ENCODE results near the gene ARAF. TPM values are rescaled to one million over a fixed set of nuclear protein-coding genes. Genes with fewer than 3 reads are reported as not detected.
"Not testable (repeated sequence)": the region's sequence is repeated elsewhere in the genome, so short reads cannot be mapped to it uniquely, and the experiment has no call there.

Gene ARAF
- polyA plus RNA-seq, 1 donor from 2014 or later, result 25.0 TPM

- H3K79me2 ChIP-seq (replicated peaks; ENCODE audit: insufficient read depth, low read length); H3K4me2 ChIP-seq (ENCODE audit: low read length); H3K9me3 ChIP-seq (ENCODE audit: low read length); H3K36me3 ChIP-seq (ENCODE audit: insufficient read depth, low read length); H3K9me2 ChIP-seq (ENCODE audit: insufficient read depth, low read length); H3K27me3 ChIP-seq (ENCODE audit: insufficient read depth, low read depth, low read length); H4K20me1 ChIP-seq (ENCODE audit: insufficient read depth); H3F3A ChIP-seq (ENCODE audit: insufficient read depth, low read length, poor library complexity, severe bottlenecking): not testable (repeated sequence)
- peak overlapping the region; percentile 56 for H3K27ac ChIP-seq (ENCODE audit: low read length)
- peak overlapping the region; percentile 40 for H2AFZ ChIP-seq (ENCODE audit: low read depth, low read length)
- peak overlapping the region; percentile 63 for H3K9ac ChIP-seq (ENCODE audit: low read length)
- peak; percentile 2 for TF ChIP-seq MXI1 (conservative IDR thresholded peaks at IDR 0.05; ENCODE audit: poor library complexity, severe bottlenecking)
- peak overlapping the region; percentile 63 for H3K4me3 ChIP-seq (ENCODE audit: low read length)
These were observed 47.7 kb upstream of the ARAF start for GRCh38 chrX:47513034-47513965.

GRCh38 chrX:47514533-47515235 lies 46.3 kb upstream of the ARAF start:
- H3K36me3 ChIP-seq (ENCODE audit: insufficient read depth, low read length), result no peaks in the 10 kb centered on the region
- H3K27ac ChIP-seq (ENCODE audit: low read length), result no peak overlapping the region
- H2AFZ ChIP-seq (ENCODE audit: low read depth, low read length), result no peak overlapping the region
- H3K9me2 ChIP-seq (ENCODE audit: insufficient read depth, low read length), result no peaks in the 10 kb centered on the region
- H4K20me1 ChIP-seq (ENCODE audit: insufficient read depth), result no peaks in the 10 kb centered on the region
- H3F3A ChIP-seq (ENCODE audit: insufficient read depth, low read length, poor library complexity, severe bottlenecking), result no peaks in the 10 kb centered on the region
- H3K79me2 ChIP-seq (replicated peaks; ENCODE audit: insufficient read depth, low read length), result no peaks in the 10 kb centered on the region
- H3K4me2 ChIP-seq (ENCODE audit: low read length), result no peak overlapping the region
- H3K9ac ChIP-seq (ENCODE audit: low read length), result no peak overlapping the region
- no peaks in the 10 kb centered on the region for H3K27me3 ChIP-seq (ENCODE audit: insufficient read depth, low read depth, low read length)
- H3K9me3 ChIP-seq (ENCODE audit: low read length), result no peaks in the 10 kb centered on the region
- TF ChIP-seq MXI1 (conservative IDR thresholded peaks at IDR 0.05; ENCODE audit: poor library complexity, severe bottlenecking) (no peak), RAD21 (conservative IDR thresholded peaks at IDR 0.05) (no peak), POLR2AphosphoS5 (IDR thresholded peaks at IDR 0.05) (no peak), SMC3 (conservative IDR thresholded peaks at IDR 0.05; ENCODE audit: poor library complexity) (no peak), EP300 (conservative IDR thresholded peaks at IDR 0.05; ENCODE audit: poor library complexity, severe bottlenecking) (no peak), EZH2 (IDR thresholded peaks at IDR 0.05; ENCODE audit: borderline replicate concordance, insufficient read depth, low read length, poor library complexity, severe bottlenecking) (no peak), REST (IDR thresholded peaks at IDR 0.05; ENCODE audit: borderline replicate concordance) (no peak), CTCF (IDR thresholded peaks at IDR 0.05; ENCODE audit: poor library complexity, severe bottlenecking) (no peak), TAF1 (IDR thresholded peaks at IDR 0.05; ENCODE audit: low read depth) (no peak)
- no peak overlapping the region for H3K4me3 ChIP-seq (ENCODE audit: low read length)

Data from neural cell (in vitro differentiated cells).